GM12878 (cell line): ENCODE results near the gene MAN2C1.

ENCODE experiments used
- ASH2L ChIP-seq: fragments of 300-600, 200-600 bp; sonication (generic); IDR thresholded peaks from 2 replicates; pipeline ENCODE4 v1.6.1; 2017; ENCODE audit warnings: low read depth, mild to moderate bottlenecking, borderline replicate concordance
- CREM ChIP-seq: IDR thresholded peaks from 2 replicates; pipeline ENCODE4 v1.6.1; 2014; ENCODE audit warnings: antibody characterized with exemption, low read depth
- CTCF ChIP-seq, 3 experiments: IDR thresholded peaks in 2 of 3; conservative IDR thresholded peaks in 1 of 3; 2 replicates each; pipeline ENCODE4 v1.5.1; 2011; ENCODE audit warnings: low read depth in 3 of 3, low read length in 3 of 3, mild to moderate bottlenecking in 3 of 3, control low read depth in 2 of 3, moderate library complexity in 2 of 3, inconsistent platforms in 1 of 3, mixed read lengths in 1 of 3; ENCODE audit not compliant: control insufficient read depth in 2 of 3, insufficient read depth in 1 of 3; ENCODE audit errors: extremely low read depth in 1 of 3
- MYB ChIP-seq: fragments of 150-350 bp; IDR thresholded peaks from 2 replicates; pipeline ENCODE4 v1.6.1; 2014; ENCODE audit warnings: mild to moderate bottlenecking, low read depth, low read length, borderline replicate concordance
- POLR2A ChIP-seq: IDR thresholded peaks from 2 replicates; pipeline ENCODE4 v1.6.1; 2011; ENCODE audit warnings: low read depth, mild to moderate bottlenecking, low read length
- POLR2AphosphoS5 ChIP-seq: IDR thresholded peaks from 2 replicates; pipeline ENCODE4 v1.6.1; 2011; ENCODE audit warnings: mild to moderate bottlenecking, low read length, inconsistent platforms
- STAT1 ChIP-seq: fragments of 450-650 bp; conservative IDR thresholded peaks from 2 replicates; pipeline ENCODE4 v1.6.1; 2014; ENCODE audit warnings: antibody characterized with exemption, mild to moderate bottlenecking
- USF1 ChIP-seq: IDR thresholded peaks from 2 replicates; pipeline ENCODE4 v1.6.1; 2011; ENCODE audit warnings: borderline replicate concordance, low read depth, mild to moderate bottlenecking, moderate library complexity, mixed read lengths, low read length; ENCODE audit not compliant: insufficient read depth; ENCODE audit errors: extremely low read length

GRCh38 chr15:75313116-75313845 is 55.1 kb downstream of the MAN2C1 start:
- TF ChIP-seq CTCF (IDR thresholded peaks at IDR 0.05 in 2 of 3, conservative IDR thresholded peaks at IDR 0.05 in 1 of 3; ENCODE audit: control insufficient read depth in 2 of 3, extremely low read depth in 1 of 3, insufficient read depth in 1 of 3, low read depth in 3 of 3, low read length in 3 of 3) (no peak), MYB (no peak), POLR2A (no peak), USF1 (no peak), STAT1 (no peak), ASH2L (no peak), CREM (no peak), POLR2AphosphoS5 (no peak)
